ENCODE measurements around the gene MRPS34.

The MRPS34 gene

GRCh38 chr16:1726661-1727502, 46.1 kb downstream of the MRPS34 start:
- DNase-seq (ENCODE audit: low spot score) = no peak

GRCh38 chr16:1724491-1724890, 48.4 kb downstream of the MRPS34 start:
- DNase-seq (ENCODE audit: low spot score) = no peak

- peak; percentile 59 for DNase-seq (ENCODE audit: low spot score)
These were observed 49.3 kb downstream of the MRPS34 start for GRCh38 chr16:1723450-1724147.
